Progenitor cell of endocrine pancreas (in vitro differentiated cells): Measurements from ENCODE around the gene HMGB4. TPM values are rescaled to one million over a fixed set of nuclear protein-coding genes. Genes with fewer than 3 reads are reported as not detected.

Experiments
- DNase-seq: peaks from one replicate; pipeline ENCODE4 v3.0.0; 2021; ENCODE audit warnings: low spot score; ENCODE audit not compliant: unreplicated experiment
- H3K27ac Mint-ChIP-seq: 2 replicates; pipeline ENCODE4 v1.8.0; 2021; ENCODE audit warnings: mild to moderate bottlenecking, moderate library complexity, mixed read lengths
- H3K27me3 Mint-ChIP-seq: 2 replicates; pipeline ENCODE4 v1.8.0; 2021; ENCODE audit warnings: mixed read lengths
- H3K36me3 Mint-ChIP-seq: 2 replicates; pipeline ENCODE4 v1.8.0; 2022; ENCODE audit warnings: mixed read lengths; ENCODE audit not compliant: insufficient read depth
- H3K4me1 Mint-ChIP-seq: 2 replicates; pipeline ENCODE4 v1.8.0; 2021; ENCODE audit warnings: low read depth, mixed read lengths
- H3K4me3 Mint-ChIP-seq: 2 replicates; pipeline ENCODE4 v1.8.0; 2021; ENCODE audit warnings: low read depth, mild to moderate bottlenecking, moderate library complexity, mixed read lengths
- H3K9me3 Mint-ChIP-seq: 2 replicates; pipeline ENCODE4 v1.8.0; 2021; ENCODE audit warnings: low read depth, mixed read lengths
- CTCF ChIP-seq: fragments of 200-600 bp; sonication (generic); IDR thresholded peaks from one replicate; pipeline ENCODE4 v1.5.0; 2021; ENCODE audit warnings: antibody characterized with exemption, mild to moderate bottlenecking; ENCODE audit not compliant: unreplicated experiment
- total RNA-seq: library from RNA; stranded (reverse); gene quantifications from 2 replicates; pipeline ENCODE4 v1.2.1, GENCODE V29; 2021

The HMGB4 gene
- total RNA-seq, 1 donor from 2014 or later: not detected

- no peak for TF ChIP-seq CTCF
- Mint-ChIP-seq H3K27me3 (peaks cover 10% of the 10 kb centered on the region), H3K9me3 (no peaks in the 10 kb centered on the region), H3K4me1 (peaks cover 22% of the 10 kb centered on the region), H3K36me3 (no peaks in the 10 kb centered on the region), H3K27ac (no peak overlapping the region), H3K4me3 (no peak overlapping the region)
- no peak for DNase-seq
These were observed 22.4 kb upstream of the HMGB4 start for GRCh38 chr1:33841494-33841893.

- DNase-seq: no peak
- Mint-ChIP-seq H3K9me3 (no peaks in the 10 kb centered on the region), H3K4me3 (no peak overlapping the region), H3K4me1 (peaks cover 22% of the 10 kb centered on the region), H3K36me3 (no peaks in the 10 kb centered on the region), H3K27me3 (peaks cover 10% of the 10 kb centered on the region), H3K27ac (no peak overlapping the region)
- TF ChIP-seq CTCF: no peak
These were observed 21.5 kb upstream of the HMGB4 start for GRCh38 chr1:33842348-33842747.

- no peak overlapping the region for H3K27ac Mint-ChIP-seq
- no peaks in the 10 kb centered on the region for H3K36me3 Mint-ChIP-seq
- TF ChIP-seq CTCF: no peak
- no peak overlapping the region for H3K4me3 Mint-ChIP-seq
- H3K9me3 Mint-ChIP-seq: no peaks in the 10 kb centered on the region
- H3K4me1 Mint-ChIP-seq: peaks cover 22% of the 10 kb centered on the region
- no peak for DNase-seq
- H3K27me3 Mint-ChIP-seq: peaks cover 4% of the 10 kb centered on the region
These were observed 19.7 kb upstream of the HMGB4 start for GRCh38 chr1:33844166-33844565.

- Mint-ChIP-seq H3K36me3 (no peaks in the 10 kb centered on the region), H3K4me1 (peaks cover 20% of the 10 kb centered on the region), H3K9me3 (no peaks in the 10 kb centered on the region), H3K4me3 (no peak overlapping the region), H3K27me3 (peaks cover 7% of the 10 kb centered on the region), H3K27ac (no peak overlapping the region)
- no peak for TF ChIP-seq CTCF
- DNase-seq: no peak
These were observed 17.0 kb upstream of the HMGB4 start for GRCh38 chr1:33846861-33847260.

- H3K4me1 Mint-ChIP-seq: peaks cover 10% of the 10 kb centered on the region
- H3K9me3 Mint-ChIP-seq: no peaks in the 10 kb centered on the region
- no peaks in the 10 kb centered on the region for H3K36me3 Mint-ChIP-seq
- DNase-seq: no peak
- H3K27me3 Mint-ChIP-seq: peaks cover 14% of the 10 kb centered on the region
- no peak for TF ChIP-seq CTCF
- no peak overlapping the region for H3K27ac Mint-ChIP-seq
- no peak overlapping the region for H3K4me3 Mint-ChIP-seq
These were observed 15.5 kb upstream of the HMGB4 start for GRCh38 chr1:33848205-33848937.
